Measurements from ENCODE around the gene ZSCAN10.
"Not testable (repeated sequence)": the region's sequence is repeated elsewhere in the genome, so short reads cannot be mapped to it uniquely, and the experiment has no call there.

ZSCAN10 gene

GRCh38 chr16:3098459-3099394 is at the start of gene ZSCAN10:
TSS of gene ZSCAN10 (minus strand) at chr16:3099294. CDS start at chr16:3092937, 6,357 bp downstream.
- peak within 1 kb of the TSS in 2 of 7 experiments; percentile 13 to 24 for H3K4me3 ChIP-seq
- H3K27ac ChIP-seq: peak within 1 kb of the TSS in 7 of 21 experiments; percentile 2 to 82 (median 19)

- Histone ChIP-seq H3K27ac (peak overlapping the region in 1 of 21 experiments; percentile 82), H3K4me3 (no peak overlapping the region)
These were observed 49.4 kb upstream of the ZSCAN10 start for GRCh38 chr16:3148256-3149192.

- Histone ChIP-seq H3K27ac (no peak overlapping the region), H3K4me3 (no peak overlapping the region)
These were observed 48.6 kb upstream of the ZSCAN10 start for GRCh38 chr16:3147757-3148104.

GRCh38 chr16:3147046-3147756 is 48.1 kb upstream of the ZSCAN10 start:
- H3K27ac ChIP-seq: no peak overlapping the region
- H3K4me3 ChIP-seq: no peak overlapping the region

- Histone ChIP-seq H3K27ac (no peak overlapping the region), H3K4me3 (no peak overlapping the region)
These were observed 46.6 kb upstream of the ZSCAN10 start for GRCh38 chr16:3145660-3146059.

- H3K27ac ChIP-seq: no peak overlapping the region
- no peak overlapping the region for H3K4me3 ChIP-seq
These were observed 46.1 kb upstream of the ZSCAN10 start for GRCh38 chr16:3145151-3145550.

- Histone ChIP-seq H3K27ac (no peak overlapping the region), H3K4me3 (no peak overlapping the region)
These were observed 45.4 kb upstream of the ZSCAN10 start for GRCh38 chr16:3144321-3144983.

GRCh38 chr16:3143598-3144320 is 44.7 kb upstream of the ZSCAN10 start:
- H3K4me3 ChIP-seq: no peak overlapping the region
- H3K27ac ChIP-seq: no peak overlapping the region

GRCh38 chr16:3143189-3143588 is 44.1 kb upstream of the ZSCAN10 start:
- no peak overlapping the region for H3K27ac ChIP-seq

GRCh38 chr16:3142770-3143169 is 43.7 kb upstream of the ZSCAN10 start:
- no peak overlapping the region for H3K27ac ChIP-seq

More at GRCh38 chr16:3143189-3143588, 44.1 kb upstream of the ZSCAN10 start:
- H3K4me3 ChIP-seq: no peak overlapping the region

GRCh38 chr16:3142327-3142726 is 43.2 kb upstream of the ZSCAN10 start:
- Histone ChIP-seq H3K4me3 (no peak overlapping the region), H3K27ac (no peak overlapping the region)

More at GRCh38 chr16:3142770-3143169, 43.7 kb upstream of the ZSCAN10 start:
- no peak overlapping the region for H3K4me3 ChIP-seq

GRCh38 chr16:3141781-3142311 is 42.8 kb upstream of the ZSCAN10 start:
- H3K4me3 ChIP-seq: no peak overlapping the region
- H3K27ac ChIP-seq: no peak overlapping the region

- no peak overlapping the region for H3K4me3 ChIP-seq
- no peak overlapping the region for H3K27ac ChIP-seq
These were observed 41.7 kb upstream of the ZSCAN10 start for GRCh38 chr16:3140603-3141427.

- not testable (repeated sequence) for H3K27ac ChIP-seq, H3K4me3 ChIP-seq
These were observed 40.5 kb upstream of the ZSCAN10 start for GRCh38 chr16:3139561-3139960.

GRCh38 chr16:3138823-3139426 is 39.8 kb upstream of the ZSCAN10 start:
- no peak overlapping the region for H3K4me3 ChIP-seq
- no peak overlapping the region for H3K27ac ChIP-seq

- Histone ChIP-seq H3K27ac (no peak overlapping the region), H3K4me3 (no peak overlapping the region)
These were observed 39.2 kb upstream of the ZSCAN10 start for GRCh38 chr16:3138342-3138741.

- H3K27ac ChIP-seq: peak overlapping the region in 1 of 21 experiments; percentile 14
- no peak overlapping the region for H3K4me3 ChIP-seq
These were observed 38.2 kb upstream of the ZSCAN10 start for GRCh38 chr16:3137267-3137666.

Measured in skin epidermis (tissue), 12 donors.